GM19239 (cell line): ENCODE measurements around the gene CEP104.

ENCODE experiments used
- DNase-seq: peaks from one replicate; pipeline ENCODE4 v3.0.0; 2011; ENCODE audit warnings: low spot score; ENCODE audit not compliant: insufficient read length
- FAIRE-seq: peaks from 2 replicates; lab custom pipeline; 2011; peaks lifted over from hg19 to GRCh38; lab: Jason Lieb, UNC

The CEP104 gene

DNA sequence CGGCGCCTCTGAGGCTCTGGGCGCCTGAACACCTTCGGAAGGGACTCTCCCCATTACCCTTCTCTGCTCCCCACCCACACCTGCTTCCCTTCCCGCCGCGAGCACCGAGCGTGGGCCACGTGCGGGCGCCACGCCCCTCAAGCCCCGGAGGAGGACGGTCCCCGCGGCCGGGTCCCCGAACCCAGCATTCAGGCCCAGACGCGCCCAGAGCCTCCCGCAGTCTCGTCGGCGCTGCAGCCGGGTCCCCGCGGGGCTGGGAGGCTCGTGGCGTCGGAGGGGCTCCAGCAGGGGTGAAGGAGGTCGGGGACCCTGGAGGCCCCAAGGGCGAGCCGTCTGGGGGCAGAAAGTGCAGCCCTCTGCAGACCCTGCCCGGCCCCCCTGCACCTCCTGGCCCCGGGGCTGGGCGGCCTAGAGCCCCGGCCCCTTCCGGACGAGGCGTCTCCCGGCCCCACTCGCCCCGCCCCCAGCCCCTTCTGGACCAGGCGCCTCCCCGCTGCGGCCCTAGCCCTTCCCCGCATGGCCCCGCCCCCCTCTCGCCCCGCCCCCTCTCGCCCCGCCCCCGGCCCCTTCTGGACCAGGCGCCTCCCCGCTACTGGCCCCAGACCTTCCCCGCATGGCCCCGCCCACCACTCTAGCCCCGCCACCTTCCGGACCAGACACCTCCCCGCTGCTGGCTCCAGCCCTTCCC, 84.8 kb downstream of the CEP104 start:
- FAIRE-seq (no peak), DNase-seq (peak; percentile 99)

DNA sequence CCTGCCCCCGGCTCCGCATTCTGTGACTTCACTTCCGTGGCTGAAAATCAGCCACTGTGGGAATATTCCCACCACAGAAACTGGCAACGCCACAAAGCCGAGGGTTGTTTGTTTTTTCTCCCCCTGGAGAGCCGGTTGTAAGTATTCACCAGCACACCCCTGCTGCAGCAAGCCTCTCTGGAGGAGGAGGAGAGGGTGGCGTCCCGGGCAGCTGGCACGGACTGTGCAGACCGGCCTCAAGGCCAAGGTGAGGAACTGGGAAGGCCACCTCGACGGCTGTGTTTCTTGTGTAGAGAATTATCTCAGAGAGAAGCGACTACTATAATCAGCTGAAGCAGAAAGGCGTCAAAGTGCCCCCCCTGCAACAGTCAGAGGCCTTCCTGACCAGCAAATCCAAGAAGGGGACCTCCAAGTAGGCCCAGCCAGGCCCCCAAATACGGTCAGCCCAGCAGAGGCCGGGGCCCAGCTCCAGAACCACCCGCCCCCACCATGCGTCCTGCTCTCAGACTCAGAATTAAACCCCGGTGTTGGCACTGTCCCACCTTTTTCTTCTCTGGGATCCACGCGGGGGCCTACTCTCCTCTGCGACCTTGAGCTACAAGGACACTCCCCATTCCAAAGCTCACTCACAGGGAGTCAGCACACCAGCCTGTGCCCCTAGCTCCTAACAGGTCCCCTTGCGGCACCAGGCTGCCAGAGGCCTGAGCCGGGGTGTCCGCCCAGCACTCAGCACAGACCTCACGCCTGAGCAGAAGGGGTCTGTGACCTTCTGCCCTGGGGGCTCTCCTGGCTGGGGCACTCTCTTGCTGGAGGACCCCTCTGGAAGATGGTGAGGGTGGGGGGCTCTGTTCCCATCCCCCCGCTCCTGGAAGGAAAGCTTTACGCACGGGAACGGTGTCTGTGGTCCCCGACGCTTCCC, 85.6 kb downstream of the CEP104 start:
- no peak for DNase-seq
- no peak for FAIRE-seq

DNA sequence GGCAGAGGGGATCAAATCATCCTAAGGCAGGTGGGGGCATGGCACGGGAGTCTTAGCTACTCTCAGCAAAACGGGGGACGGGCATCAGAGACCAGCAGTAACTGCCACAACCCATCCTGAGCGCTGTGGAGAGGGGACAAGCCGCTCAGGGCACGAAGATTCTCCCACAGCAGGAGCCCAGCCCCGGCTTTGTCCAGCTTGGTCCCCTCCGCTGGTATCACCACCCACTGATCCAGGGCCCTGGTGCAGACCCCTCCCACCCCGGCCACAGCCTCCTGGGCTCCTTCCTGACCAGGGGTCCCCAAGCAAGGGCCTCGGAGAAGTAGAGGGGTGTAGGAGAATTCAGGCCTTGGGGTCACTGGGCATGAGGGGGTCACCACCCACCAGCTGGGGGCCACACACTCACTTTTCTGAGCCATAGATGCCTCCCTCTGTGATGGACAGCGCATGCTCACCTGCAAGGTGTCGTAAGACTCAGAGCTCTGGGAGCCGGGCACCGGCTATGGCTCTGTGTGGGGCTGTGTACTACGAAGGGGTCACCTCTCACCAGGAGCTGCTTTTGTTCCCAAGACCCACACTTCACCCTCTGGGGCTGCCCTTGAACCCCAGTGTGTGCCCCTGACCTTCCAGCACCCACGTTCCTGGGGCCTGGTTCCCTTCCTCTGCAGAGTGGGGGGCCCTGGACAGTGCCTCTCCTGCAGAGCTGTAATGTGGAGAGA, 86.8 kb downstream of the CEP104 start:
- FAIRE-seq (no peak), DNase-seq (no peak)

DNA sequence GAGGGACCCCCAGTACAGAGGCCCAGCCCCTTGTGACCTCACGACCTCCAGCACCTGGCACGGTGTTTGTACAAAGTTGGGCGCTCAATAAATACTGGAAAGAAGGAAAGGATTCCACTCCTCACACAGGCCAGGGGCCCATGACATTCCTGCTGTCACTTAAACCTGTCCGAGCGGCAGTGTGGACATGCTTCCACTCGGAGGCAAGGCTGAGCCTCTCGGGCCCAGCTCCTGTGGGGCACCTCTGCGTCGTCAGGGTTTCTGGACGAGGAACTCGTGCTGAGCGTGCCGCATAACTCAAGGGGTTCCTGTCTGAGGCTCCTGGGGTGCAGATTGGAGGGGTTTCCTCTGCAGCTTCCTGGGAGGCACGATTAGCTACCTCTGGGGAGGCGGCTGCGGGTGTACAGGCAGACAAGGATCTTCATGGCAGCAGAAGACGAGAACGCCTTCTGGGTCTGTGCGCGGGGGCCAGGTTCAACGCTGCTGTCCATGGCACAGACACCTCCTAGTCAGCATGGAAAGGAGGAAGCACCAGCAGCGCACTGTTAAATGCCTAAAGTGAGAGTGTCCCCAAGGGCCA, 88.1 kb downstream of the CEP104 start:
- FAIRE-seq (no peak), DNase-seq (no peak)

DNA sequence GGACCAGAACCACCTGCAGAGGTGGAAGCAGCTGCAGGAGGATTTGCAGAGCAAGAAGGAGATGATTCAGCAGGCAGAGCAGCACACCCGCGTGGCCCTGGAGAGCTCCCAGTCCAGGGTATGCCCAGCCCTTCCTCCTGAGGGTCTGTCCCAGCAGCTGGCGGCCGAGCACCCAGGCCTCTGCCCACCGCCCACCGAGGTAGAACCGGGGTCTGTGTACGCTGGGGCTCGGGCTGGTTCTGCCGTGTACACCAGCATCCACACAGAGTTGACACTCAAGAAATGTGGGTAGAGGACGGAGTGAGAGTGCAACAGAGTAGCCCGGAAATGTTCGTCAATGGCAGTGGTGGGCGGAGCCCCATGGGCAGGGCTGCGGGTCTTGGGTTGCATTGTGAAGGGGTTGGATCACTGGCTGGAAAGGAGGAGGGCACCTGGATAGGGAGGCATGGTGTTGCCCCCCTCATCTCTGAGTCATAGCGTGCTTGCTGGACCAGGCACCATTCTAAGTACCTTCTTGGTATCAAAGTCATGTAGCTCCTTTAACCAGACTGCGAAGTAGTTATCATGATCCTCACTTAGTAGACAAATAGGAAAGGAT, 89.6 kb downstream of the CEP104 start:
- DNase-seq (no peak), FAIRE-seq (no peak)

DNA sequence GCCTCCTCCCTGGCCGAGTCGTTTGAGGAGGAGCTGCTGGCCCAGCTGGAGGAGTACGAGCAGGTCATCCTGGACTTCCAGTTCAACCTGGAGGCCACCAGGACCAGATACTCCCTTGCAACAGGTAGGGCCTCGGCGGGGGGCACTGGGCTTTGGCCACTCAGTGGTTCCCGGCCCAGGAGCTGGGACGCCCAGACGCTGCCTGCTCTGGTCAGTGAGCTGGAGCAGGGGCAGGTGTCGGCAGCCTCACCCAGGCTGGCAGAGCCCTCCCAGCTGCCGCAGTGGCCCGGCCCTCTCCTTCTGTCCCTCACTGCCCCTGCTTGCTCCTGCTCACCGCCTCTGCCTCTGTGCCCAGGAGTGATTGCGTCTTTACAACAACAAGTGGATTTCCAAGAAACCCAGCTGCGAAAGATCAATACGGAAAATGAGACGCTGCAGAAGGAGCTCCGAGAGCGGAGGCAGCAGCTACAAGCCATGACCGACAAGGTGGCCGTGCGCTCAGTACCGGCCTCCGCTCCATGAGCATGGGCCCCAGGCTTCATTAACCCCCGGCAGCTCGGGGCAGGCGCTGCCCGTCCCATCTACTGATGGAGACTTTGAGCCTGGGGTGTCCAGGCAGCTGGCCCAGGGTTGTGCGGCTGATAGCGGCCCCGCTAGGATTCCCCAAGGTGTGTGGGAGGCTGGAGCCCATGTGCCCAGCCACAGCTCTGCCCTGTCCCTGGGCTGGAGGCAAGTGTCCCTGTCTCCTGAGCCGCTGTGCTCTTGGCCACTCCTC, 93.5 kb downstream of the CEP104 start:
- DNase-seq: no peak
- no peak for FAIRE-seq

DNA sequence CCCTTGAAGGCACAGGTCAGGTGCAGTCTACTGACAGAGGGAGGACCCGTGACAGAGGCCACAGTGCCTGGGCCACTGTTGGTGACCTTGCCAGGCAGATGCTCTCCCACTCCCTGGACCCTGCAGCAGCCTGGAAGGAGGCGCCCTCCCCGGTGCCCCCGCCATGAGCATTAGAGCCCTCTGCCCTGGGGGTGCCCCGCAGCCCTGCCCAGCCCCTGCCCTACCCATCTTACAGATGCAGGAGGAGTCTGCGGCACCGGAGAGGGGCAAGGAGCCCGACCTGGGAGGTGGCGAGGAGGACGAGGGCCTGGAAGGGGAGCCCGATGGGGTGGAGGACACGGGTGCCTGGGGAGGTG, 94.2 kb downstream of the CEP104 start:
- FAIRE-seq (no peak), DNase-seq (no peak)

DNA sequence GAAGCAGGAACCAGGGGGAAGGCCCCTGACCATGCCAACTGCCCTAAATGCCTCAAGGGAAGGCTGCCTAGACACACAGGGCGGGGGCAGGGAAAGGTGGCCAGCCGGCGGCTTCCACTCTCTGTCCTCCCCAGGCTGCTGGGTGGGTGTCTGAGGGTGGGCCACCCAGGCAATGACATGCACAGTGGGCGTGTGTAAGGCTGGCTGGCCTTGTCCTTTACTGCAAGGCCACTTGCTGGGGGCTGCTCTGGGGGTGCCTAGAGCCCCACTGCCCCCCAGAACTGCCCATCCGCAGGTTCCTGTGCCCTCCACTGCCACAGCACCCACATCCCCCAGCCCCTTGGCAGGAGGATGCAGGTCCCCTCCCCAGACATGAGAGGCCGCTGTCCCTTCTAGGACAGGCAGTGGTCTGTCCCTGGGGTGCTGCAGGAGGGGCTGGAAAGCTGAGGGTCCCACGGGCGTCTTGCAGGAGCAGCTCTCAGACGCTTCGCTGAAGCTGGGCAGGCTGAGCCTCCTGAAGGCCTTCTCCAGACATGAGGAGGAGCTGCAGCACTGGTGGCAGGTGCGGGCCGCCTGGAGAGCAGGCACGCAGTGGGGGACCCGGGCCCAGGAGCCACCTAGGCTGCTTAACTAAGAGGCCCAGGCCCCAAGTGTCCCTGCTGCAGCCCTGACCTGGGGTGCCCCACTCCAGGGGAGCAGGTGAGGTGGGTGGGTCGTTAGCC, 94.7 kb downstream of the CEP104 start:
- FAIRE-seq: no peak

More for the DNA sequence above, 94.7 kb downstream of the CEP104 start:
- DNase-seq: no peak
